ENCODE data around the gene A1BG. TPM values are rescaled to one million over a fixed set of nuclear protein-coding genes. Genes with fewer than 3 reads are reported as not detected.

The A1BG gene
- total RNA-seq, 1 experiment from 2014 or later: 1.2 TPM

- Histone ChIP-seq H3K27ac (ENCODE audit: low read depth, low read length) (no peak overlapping the region), H3K27me3 (ENCODE audit: insufficient read depth, low read length) (no peaks in the 10 kb centered on the region), H3K4me2 (ENCODE audit: low read length) (no peak overlapping the region), H3K9ac (ENCODE audit: low read length) (no peak overlapping the region), H3K79me2 (ENCODE audit: insufficient read depth, low read length) (no peaks in the 10 kb centered on the region), H3K36me3 (ENCODE audit: control insufficient read depth in 1 of 2, insufficient read depth in 2 of 2, low read length in 2 of 2) (no peaks in the 10 kb centered on the region), H2AFZ (ENCODE audit: low read depth, low read length, poor library complexity, severe bottlenecking) (no peak overlapping the region), H3K9me3 (ENCODE audit: control insufficient read depth in 1 of 2, insufficient read depth in 1 of 2, low read depth in 1 of 2, low read length in 2 of 2) (no peaks in the 10 kb centered on the region), H3K4me3 (replicated peaks in 1 of 2; ENCODE audit: low read depth in 1 of 2, low read length in 2 of 2) (no peak overlapping the region), H3K9me2 (ENCODE audit: insufficient read depth) (no peaks in the 10 kb centered on the region), H3K4me1 (ENCODE audit: control insufficient read depth in 1 of 2, insufficient read depth in 2 of 2, low read length in 2 of 2) (peaks cover 0 to 9% of the 10 kb centered on the region in 2 experiments; a peak in 2 of 4 replicates), H4K20me1 (ENCODE audit: insufficient read depth) (no peaks in the 10 kb centered on the region)
- TF ChIP-seq YY1 (IDR thresholded peaks at IDR 0.05; ENCODE audit: extremely low read depth, insufficient replicate concordance, low read depth, low read length) (no peak), ATF3 (IDR thresholded peaks at IDR 0.05) (no peak), MAX (IDR thresholded peaks at IDR 0.05) (no peak), ZNF274 (IDR thresholded peaks at IDR 0.05; ENCODE audit: low read depth, low read length) (no peak), CBX3 (IDR thresholded peaks at IDR 0.05; ENCODE audit: low read depth) (no peak), EZH2phosphoT487 (IDR thresholded peaks at IDR 0.05; ENCODE audit: borderline replicate concordance) (no peak), POLR2AphosphoS5 (IDR thresholded peaks at IDR 0.05; ENCODE audit: low read depth, low read length) (no peak), JUND (IDR thresholded peaks at IDR 0.05) (no peak), EZH2 (IDR thresholded peaks at IDR 0.05) (no peak)
- ATAC-seq: no peak
- intact Hi-C loops (cut with micrococcal nuclease): no loop called here
- ChIA-PET RAD21 (ENCODE audit: low non-redundant PET in 1 of 2, low total read pairs in 2 of 2, uncharacterized antibody in 2 of 2, unreplicated experiment in 2 of 2) (no interaction called here), CTCF (no interaction called here), POLR2A (no interaction called here)
- no TSS peak for BruUV-seq (replicated peaks)
- DNase-seq (ENCODE audit: low read depth, low spot score): no peak
Observed at GRCh38 chr19:58367698-58368454, 14.6 kb upstream of the A1BG start.
